ENCODE measurements around the gene NUMB.
"Not testable (repeated sequence)": the region's sequence is repeated elsewhere in the genome, so short reads cannot be mapped to it uniquely, and the experiment has no call there.

The NUMB gene

GRCh38 chr14:73463411-73463810, 5.1 kb upstream of the NUMB start:
- no peak for DNase-seq

- DNase-seq = no peak
Measured at GRCh38 chr14:73462815-73463214, 4.5 kb upstream of the NUMB start.

- DNase-seq = no peak
Measured at GRCh38 chr14:73462048-73462715, 3.8 kb upstream of the NUMB start.

GRCh38 chr14:73461478-73462047, 3.2 kb upstream of the NUMB start:
- no peak for DNase-seq

- DNase-seq = no peak
Measured at GRCh38 chr14:73460691-73461127, 2.4 kb upstream of the NUMB start.

GRCh38 chr14:73459959-73460358, 1.6 kb upstream of the NUMB start:
- no peak for DNase-seq

GRCh38 chr14:73457924-73458182, 493 bp downstream of the NUMB start:
- DNase-seq = no peak

- peak in 1 of 4 experiments; percentile 7 for DNase-seq
Measured at GRCh38 chr14:73457041-73457923, 1.1 kb downstream of the NUMB start.

GRCh38 chr14:73455294-73455693, 3.1 kb downstream of the NUMB start:
- no peak for DNase-seq

- DNase-seq = no peak
Measured at GRCh38 chr14:73452341-73453186, 5.8 kb downstream of the NUMB start.

- DNase-seq = no peak
Measured at GRCh38 chr14:73443758-73444157, 14.6 kb downstream of the NUMB start.

GRCh38 chr14:73441286-73441685, 17.1 kb downstream of the NUMB start:
- DNase-seq = no peak

- DNase-seq = no peak
Measured at GRCh38 chr14:73438993-73439392, 19.4 kb downstream of the NUMB start.

GRCh38 chr14:73437206-73437605, 21.1 kb downstream of the NUMB start:
- DNase-seq = no peak

GRCh38 chr14:73432124-73432523, 26.2 kb downstream of the NUMB start:
- DNase-seq = no peak

GRCh38 chr14:73428353-73428824, 30.0 kb downstream of the NUMB start:
- DNase-seq = no peak

GRCh38 chr14:73427516-73428264, 30.7 kb downstream of the NUMB start:
- DNase-seq = no peak

GRCh38 chr14:73426877-73427276, 31.5 kb downstream of the NUMB start:
- DNase-seq = no peak

GRCh38 chr14:73424453-73424852, 33.9 kb downstream of the NUMB start:
- no peak for DNase-seq

GRCh38 chr14:73423092-73423491, 35.3 kb downstream of the NUMB start:
- not testable (repeated sequence) for DNase-seq

- no peak for DNase-seq
Measured at GRCh38 chr14:73422515-73422914, 35.8 kb downstream of the NUMB start.

GRCh38 chr14:73418227-73418626, 40.1 kb downstream of the NUMB start:
- no peak for DNase-seq

Measured in activated naive CD4-positive, alpha-beta T cell (primary cell).